HG03571 (cell line): ENCODE results near the gene VANGL1.

Source experiments
- ATAC-seq: cut with Tn5 transposase; IDR thresholded peaks from one replicate; pipeline ENCODE4 v1.9.1; 2021; ENCODE audit not compliant: unreplicated experiment

The VANGL1 gene

DNA sequence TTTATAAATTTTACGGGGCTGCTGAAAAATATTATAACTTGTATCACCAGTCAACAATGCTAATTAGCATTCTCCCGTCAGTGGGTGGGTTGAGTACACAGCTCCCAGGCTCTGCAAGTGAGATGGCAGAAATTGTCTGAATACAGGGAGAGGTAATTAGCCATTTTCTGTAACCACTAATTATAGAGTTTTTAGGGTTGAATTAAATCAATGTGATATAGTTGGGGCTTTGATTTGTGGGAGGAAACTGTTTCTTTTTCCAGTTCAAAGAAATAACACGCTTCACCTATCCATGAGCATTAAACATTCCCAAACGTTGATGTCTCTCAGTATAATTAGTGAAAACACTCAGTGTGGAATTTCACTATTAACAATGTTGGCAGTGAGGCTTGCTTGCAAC is 1.5 kb downstream of the VANGL1 start:
- ATAC-seq: no peak

DNA sequence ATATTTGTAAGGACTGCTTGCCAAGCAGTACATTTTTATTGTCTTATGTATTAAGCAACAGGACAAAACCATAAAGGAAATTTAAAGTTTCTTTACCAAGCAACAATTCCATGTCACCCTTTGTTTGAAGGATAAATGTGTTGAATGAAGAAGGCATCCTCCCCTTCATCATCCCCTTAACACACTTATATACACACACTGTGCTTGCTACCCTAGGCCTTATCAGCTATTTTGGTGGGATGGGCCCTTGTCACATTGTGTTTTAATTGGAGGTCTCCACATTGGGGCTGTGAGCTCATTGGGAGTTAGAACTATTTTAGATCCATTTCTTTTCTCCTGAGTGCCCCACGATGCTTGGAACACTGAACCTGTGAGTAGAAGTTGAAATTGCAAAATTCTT is 1.9 kb downstream of the VANGL1 start:
- no peak for ATAC-seq

DNA sequence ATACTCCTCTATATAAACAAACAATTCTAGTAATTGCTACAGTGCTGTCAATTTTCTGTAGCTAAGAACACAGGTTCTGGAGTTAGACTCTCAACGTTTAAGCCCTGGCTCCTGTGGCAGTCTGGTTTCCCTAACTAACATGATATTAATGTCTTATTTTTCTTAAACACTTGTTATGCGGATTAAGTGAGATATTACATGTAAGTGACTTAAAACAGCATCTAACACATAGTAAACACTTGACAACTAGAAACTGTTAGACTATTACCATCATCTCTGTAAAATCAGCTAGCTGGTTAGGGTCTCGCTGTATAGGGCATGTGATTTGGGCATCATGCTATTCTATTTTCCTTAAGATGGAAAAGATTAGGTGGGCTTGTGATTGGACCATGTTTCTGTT is 2.3 kb downstream of the VANGL1 start:
- ATAC-seq: no peak

DNA sequence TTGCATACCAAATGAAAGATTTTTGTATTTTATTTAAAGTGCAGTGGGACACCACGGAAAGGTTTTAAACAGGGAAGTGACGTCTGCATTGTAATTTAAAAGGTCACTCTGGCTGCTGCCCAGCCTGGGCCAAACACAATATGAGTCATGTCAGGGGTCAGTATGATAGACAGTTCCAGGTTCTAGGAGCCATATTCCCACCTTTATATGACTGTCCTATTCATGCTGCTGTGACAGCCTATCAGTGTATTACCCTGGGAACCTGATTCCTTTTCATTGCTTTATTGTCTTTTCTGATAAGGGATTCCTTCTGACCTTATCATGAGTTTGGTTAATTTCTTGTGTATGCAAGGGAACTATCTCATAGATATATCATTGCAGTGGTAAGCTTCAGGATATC is 5.3 kb downstream of the VANGL1 start:
- ATAC-seq: no peak

DNA sequence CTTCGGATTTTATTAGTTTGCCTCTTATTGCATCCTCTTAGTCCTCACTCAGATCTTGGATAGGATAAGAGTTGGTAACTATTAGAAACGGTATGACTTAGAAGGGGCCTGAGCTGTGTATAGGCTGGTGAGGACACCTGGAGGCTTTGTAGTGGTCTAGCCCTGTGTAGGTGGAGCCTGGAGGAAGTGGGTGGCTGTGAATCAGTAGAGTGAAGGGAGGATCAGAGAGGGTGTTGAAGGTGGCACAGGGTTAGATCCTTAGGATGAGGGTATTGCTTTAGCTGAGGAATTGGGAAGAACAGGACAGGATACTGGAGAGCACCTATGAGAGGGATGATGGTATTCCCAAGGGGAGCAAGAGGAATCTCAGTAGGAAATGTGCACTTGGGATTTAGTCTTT is 5.7 kb downstream of the VANGL1 start:
- no peak for ATAC-seq

DNA sequence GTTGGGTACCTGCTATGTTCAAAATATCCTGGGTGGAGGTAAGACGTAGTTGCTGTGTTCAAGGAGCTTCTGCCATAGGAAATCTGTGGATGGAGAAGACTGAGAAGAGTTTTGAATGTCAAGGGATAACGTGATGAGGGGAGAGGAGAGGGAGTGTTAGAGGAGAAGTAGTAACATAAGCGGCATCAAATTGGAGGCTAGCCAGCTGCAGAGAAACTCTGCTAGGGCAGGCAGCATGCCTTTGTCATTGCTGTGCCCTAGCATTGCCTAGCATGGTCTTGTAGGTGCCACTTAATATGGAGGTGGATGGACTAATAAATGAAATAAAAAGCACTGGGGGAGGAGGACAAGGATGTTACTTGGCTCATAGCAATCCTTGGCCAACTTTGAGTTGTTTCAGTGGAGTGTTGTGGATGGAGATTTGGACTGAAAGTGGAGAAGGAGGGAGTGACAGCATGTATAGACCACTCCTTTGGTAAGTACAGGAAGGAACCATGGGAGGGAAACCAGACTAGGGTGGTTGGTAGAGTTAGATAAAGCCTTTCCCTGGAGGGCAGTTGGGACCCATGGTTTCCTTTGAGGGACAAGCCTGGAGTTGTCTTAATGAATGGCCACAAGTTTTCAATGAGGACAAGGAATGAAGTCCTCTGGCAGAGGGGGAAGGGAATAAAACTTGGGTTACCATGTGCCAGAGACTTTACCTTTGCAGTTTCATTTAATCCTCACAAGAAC is 6.3 kb downstream of the VANGL1 start:
- ATAC-seq: no peak

DNA sequence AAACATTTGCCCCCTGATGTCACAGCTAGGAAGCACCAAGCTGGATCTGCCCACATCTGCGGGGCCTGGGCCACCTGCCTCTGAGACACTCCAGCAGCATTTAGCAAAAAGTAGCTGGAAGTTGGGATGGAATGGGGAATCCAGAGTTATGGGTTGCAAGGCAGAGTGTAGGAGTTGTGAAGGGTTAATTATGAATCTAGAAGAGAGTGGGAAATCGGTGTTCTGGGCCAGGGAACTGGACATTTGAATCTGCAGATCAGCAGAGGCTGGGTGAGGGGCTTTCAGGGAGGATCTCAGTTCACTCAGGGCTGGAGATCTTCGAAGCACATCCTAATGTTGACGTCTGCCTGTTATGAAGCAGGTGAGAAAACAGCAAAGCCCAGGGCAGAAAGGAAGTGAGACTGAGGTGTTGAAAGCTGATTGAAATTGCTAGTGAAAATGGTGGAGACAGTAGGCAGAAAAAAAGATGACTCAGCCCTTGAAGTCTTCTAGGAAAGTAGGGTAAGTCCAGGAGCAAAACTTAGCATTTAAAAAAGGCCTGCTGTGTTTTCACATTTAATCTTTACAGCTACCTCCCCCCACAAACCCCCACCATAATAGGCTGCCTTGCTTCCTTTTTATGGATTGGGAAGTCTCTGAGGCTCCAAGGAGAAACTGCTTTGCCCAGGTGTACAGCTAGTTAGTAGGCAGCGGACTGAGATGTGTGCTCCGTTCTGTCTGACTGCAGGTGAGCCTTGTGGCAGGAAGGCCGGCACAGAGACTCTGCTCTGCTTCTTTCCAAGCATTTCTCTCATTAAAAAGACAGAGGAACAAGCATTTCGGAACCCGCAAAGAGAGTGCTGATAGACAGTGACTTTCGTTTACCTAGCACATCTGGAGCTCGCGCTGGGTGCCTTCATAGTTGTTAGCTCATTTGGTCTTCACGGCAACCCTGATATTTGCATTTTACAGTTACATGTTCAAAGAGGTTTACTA is 7.2 kb downstream of the VANGL1 start:
- peak; percentile 82 for ATAC-seq

DNA sequence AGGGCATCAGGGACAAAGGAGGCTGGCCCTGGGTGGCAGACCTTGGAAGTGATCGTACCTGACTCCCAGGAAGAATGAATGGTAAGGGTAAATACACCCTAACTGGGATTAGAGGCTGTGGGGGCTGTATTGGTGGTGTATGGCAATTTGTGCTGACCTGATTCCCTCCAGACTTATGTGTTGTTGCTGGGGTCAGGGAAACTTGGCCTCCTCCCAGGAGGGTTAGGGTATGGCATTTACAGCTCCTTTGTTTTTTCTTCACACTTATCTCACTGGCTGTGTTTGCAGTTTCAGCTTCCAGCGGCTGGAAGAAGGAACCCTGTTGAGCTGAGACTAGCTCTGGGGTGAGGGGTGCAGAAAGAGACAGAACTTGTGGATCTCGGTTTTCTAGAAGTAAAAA is 8.2 kb downstream of the VANGL1 start:
- ATAC-seq: no peak

DNA sequence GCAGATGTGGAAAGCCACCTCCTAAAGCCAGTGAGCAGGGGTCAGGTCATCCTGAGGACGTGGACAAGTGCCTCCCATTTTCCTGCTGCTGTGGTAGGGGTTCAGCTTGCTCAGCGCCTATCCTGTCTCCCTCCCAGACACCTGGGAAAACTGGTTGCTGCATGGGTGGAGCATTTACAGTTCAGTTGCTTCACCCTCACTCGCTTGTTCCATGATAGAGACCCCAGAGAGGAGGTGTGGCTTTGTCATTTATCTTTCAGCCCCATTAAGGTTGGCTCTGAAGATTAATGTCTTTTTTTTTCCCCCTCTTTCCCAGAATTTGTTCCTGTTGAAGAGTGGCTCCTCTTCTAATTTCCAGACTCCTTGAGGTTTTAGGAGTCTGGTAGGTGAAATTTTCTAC is 9.2 kb downstream of the VANGL1 start:
- no peak for ATAC-seq

DNA sequence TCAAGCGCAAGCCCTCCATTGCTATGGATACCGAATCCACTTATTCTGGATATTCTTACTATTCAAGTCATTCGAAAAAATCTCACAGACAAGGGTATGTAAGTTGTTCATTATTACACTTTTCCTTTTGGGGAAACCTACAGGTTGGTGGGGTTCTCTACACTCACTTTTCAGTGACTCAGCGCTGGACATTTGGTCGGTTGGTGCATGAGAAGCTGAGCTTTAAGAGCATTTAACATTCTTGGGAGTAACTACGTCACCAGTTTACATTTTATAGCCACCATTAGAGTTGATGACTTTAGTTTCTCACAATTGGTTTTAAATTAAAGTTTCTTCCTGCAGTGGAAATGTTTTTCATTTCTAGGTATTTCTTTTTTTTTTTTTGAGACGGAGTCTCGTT is 9.6 kb downstream of the VANGL1 start:
- no peak for ATAC-seq

DNA sequence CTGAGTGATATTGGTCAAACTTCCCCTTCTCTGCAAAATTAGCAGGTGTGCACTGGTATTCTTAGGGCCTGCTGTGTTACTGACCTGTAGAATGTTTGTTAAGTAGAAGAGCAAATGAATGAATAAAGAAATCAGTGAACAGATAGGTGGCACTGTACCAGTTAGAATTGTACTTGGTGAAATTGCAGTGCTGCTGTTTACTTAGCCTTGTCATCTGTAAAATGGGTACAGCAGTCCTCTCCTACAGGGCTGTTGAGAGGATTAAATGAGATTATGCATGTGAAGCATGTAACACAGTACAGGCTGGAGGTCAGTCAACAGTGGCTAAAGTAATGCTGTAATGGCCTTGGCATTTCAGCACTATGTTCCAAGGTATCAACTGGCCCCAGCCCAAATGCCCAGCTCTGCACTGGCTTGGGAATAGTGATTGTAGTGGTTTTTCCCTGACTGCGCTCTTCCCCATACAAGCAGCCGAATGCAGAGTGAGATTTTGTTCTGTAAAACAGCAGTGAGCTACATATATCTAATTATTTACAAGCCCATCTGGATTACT is 10.5 kb downstream of the VANGL1 start:
- ATAC-seq: no peak

DNA sequence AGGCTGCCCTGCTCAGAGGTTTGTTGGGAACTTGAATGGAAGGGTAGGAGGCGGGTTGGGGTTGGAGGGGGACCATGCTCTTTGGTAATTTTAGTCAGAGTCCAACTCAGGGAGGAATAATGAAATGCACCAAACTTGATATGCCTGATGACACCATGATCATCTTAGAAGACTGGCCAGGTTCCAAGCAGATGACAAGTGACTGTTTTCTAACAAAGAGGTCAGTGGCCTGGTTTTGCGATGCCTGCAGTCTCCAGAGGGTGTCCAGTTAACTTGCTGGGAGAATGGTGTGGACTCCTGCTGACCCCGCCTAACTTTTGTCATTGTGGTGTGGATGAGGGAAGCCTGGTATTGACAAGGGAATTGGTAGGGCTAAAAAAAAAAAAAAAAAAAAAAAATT is 12.4 kb downstream of the VANGL1 start:
- no peak for ATAC-seq

DNA sequence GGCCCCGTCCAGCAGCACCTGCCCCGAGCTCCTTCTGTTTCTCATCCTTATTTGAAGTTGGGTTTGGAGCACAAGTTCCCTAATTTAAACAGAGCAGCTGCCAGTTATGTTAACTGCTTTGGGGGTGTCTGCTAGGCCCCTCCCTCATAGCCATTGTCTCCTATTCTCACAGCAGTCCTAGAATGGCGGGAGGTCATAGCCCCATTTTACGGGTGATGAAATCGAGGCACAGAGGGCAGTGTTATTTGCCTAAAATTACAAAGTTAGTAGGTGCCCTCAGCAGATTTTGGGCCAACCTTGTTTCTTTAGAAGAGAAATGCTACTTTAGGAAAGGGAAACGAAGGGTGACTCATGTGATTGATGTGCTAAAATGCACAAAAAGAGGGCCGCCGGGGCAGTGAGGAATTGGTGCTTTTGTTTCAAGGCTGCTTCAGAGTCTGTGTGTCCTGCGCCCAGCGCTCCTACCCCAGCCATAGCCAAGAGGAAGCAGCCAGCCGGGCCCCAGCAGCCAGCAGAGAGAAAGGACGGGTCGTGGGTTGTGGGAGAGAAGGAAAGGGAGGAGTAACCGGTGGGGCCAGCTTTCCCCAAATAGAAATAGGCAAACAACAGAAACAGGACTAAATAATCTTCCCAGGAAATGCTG is 13.0 kb downstream of the VANGL1 start:
- no peak for ATAC-seq

DNA sequence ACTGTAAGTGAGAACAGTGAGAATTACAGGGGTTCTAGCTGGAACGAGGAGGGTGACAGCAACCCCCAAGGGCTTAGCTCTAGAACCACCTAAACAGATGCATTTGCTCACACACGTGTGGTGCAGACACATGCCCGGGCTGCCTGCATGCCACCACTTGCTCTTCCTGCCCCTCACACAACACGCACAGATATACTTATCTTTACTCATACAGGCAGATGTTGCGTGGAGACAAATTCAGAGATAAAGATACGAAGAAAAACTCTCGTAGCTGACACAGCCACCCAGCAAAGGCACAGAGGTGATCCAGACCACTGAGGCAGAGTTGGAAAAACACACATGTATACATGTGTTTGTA is 13.5 kb downstream of the VANGL1 start:
- ATAC-seq: no peak

DNA sequence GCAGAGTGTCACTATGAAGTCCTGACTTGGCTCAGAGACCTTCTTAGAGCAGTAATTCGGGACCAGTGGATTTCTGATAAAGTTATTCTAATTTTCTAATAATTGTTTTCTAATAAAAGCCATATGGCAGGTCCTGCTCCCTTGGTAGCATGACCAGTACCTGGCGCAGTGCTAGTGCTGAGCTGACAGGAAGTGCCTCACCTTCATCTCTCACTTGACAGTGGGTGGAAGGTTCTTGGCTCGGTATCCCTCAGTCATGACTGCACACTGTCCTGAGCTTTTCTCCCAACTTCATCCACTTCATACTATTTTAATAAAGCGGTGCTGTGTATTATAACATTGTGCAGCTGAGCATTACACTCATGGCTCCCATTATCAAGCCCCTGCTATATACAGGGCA is 14.1 kb downstream of the VANGL1 start:
- no peak for ATAC-seq

DNA sequence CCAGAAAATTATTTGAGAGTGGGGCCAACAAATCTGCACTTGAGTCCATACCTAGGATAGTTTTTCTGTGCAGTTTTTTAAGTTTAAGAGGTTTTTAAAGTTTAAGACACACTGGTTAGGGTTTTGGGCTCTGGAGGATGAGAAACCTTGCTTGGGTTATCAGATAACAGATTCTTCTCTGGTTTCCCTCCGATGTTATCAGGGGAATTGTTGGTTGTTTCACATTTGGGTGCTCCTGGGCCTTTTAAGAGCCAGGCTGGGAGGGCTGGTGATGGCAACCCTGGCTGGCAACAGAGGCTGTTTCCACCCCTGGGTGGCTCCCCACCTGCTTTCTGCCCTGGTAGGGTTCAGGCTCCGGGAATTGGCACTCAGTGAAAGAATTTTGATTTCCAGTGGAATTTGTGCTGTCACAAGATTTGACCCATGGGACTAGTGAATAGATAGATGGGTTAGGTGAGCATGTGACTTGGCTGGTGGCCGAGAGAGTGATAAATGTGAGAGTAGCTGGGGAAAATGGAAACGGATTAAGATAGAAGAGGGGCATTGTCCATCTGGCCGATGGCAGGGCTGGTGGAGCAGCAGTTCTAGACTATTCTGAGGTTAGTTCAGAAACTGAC is 14.8 kb downstream of the VANGL1 start:
- ATAC-seq: no peak

DNA sequence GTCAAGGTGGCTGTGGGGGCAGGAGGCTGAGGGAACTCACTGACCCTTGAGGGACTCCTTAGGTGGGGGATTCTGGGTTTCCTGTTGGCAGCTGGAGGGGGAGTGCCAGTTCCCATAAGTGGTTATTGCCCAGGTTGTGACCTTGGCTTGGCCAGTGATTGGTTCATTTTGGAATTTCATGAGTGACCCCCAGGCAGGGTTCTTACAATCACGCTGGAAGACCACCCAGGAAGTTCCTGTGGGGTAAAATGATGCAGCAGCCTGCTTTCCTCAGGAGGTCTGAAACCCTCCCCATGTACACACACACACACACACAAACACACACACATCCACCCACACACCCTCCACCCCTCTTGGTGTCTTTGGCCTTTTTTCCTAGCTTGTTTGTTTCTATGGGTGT is 16.9 kb downstream of the VANGL1 start:
- no peak for ATAC-seq

DNA sequence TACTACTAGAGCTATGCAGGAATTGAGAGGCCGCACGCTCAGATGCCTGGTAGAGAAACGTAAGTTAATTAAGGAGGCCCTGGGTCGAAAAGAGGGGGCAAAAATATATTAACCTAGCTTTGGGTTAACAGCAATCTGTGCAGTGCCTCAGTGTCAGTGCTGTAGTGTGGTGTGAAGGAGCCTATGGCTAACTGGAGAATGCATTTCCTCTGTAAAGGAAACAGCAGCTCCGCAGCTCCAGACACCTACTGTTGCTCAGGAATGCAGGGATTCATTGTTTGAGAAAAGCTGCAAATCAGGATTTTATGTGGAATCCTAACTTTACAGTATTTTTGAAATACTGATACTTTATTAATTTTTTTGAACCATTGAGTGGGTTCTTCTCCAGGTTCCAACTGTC is 18.4 kb downstream of the VANGL1 start:
- ATAC-seq: no peak

DNA sequence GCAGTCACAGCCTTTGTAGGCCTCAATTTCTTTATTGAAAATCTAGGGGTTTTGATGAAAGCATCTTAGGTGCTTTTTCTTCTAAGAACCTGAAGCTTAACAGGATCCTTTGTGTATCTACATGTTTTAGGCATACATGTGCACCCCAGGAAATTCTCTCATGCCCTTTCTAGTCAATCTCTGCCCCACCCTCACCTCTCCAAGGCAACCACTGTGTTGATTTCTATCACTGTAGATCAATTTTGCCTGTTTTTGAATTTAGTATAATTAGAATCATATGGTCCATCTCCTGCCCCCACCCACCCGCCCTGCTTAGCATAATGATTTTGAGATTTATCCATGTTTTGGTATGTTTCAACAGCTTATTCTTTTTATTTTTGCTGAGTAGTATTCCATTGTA is 19.4 kb downstream of the VANGL1 start:
- no peak for ATAC-seq

DNA sequence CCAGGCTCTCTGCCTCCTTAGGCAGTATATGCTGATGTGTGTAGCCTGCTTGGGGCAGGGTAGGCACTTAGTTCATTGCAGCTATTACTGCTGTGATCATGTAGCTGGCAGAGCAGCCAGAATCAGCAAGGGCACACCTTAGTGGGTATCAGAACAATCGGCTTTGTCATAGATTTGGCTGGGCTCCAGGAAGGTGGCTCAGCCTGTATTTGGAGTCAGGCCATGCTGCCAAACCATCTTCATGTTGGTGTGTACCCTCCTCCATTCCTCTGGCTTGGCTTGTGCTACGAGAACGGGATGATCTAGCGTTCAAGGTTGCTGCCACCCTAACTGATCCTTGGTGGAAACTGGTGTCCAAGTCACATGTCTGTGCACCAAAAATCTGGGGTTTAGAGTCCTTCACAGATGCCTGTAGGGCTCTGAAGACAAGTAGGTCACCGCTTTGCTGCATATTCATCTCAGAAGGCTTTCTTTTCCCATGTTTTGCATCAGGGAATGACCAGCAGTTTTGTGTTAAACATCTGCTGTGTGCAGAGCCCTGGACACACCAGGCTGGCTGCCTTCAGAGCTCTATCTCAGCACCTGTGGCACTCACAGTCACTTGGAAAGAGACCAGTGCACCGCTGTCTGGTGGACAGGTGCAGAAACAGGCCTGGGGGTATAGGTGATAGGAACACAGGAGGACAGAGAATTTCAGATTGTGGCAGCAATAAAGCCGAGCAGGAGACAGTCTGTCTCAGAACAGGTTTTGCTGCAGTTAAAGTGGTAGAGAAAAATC is 23.7 kb downstream of the VANGL1 start:
- ATAC-seq: no peak
